ENCODE measurements around the gene WFIKKN2. TPM values are rescaled to one million over a fixed set of nuclear protein-coding genes. Genes with fewer than 3 reads are reported as not detected.

WFIKKN2 gene, protein sequence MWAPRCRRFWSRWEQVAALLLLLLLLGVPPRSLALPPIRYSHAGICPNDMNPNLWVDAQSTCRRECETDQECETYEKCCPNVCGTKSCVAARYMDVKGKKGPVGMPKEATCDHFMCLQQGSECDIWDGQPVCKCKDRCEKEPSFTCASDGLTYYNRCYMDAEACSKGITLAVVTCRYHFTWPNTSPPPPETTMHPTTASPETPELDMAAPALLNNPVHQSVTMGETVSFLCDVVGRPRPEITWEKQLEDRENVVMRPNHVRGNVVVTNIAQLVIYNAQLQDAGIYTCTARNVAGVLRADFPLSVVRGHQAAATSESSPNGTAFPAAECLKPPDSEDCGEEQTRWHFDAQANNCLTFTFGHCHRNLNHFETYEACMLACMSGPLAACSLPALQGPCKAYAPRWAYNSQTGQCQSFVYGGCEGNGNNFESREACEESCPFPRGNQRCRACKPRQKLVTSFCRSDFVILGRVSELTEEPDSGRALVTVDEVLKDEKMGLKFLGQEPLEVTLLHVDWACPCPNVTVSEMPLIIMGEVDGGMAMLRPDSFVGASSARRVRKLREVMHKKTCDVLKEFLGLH
- not detected in 2 replicates for total RNA-seq (2012; rRNA removed)

GRCh38 chr17:50835301-50836234 lies at the start of gene WFIKKN2:
Gene WFIKKN2 (plus strand): TSS chr17:50835586. CDS start chr17:50835938, 352 bp downstream.
- Histone ChIP-seq H3K9me3 (replicated peaks; ENCODE audit: low read length) (no peaks in the 10 kb centered on the region), H3K36me3 (ENCODE audit: insufficient read depth, low read length) (no peaks in the 10 kb centered on the region), H3K4me1 (ENCODE audit: control insufficient read depth, insufficient read depth, low read length) (peaks cover 14% of the 10 kb centered on the region), H3K4me2 (ENCODE audit: low read length) (peak within 1 kb of the TSS; percentile 85), H3K4me3 (ENCODE audit: low read length) (peak within 1 kb of the TSS; percentile 60), H3K9ac (ENCODE audit: low read depth, low read length) (peak within 1 kb of the TSS; percentile 59), H3K27me3 (ENCODE audit: control insufficient read depth, insufficient read depth, low read length) (peaks cover 19% of the 10 kb centered on the region)

- Histone ChIP-seq H3K27me3 (ENCODE audit: control insufficient read depth, insufficient read depth, low read length) (peaks cover 6% of the 10 kb centered on the region), H3K9me3 (replicated peaks; ENCODE audit: low read length) (no peaks in the 10 kb centered on the region), H3K36me3 (ENCODE audit: insufficient read depth, low read length) (no peaks in the 10 kb centered on the region), H3K9ac (ENCODE audit: low read depth, low read length) (no peak overlapping the region), H3K4me2 (ENCODE audit: low read length) (no peak overlapping the region), H3K4me1 (ENCODE audit: control insufficient read depth, insufficient read depth, low read length) (peaks cover 5% of the 10 kb centered on the region), H3K4me3 (ENCODE audit: low read length) (no peak overlapping the region)
Measured at GRCh38 chr17:50785946-50786570, 49.3 kb upstream of the WFIKKN2 start.

DNA sequence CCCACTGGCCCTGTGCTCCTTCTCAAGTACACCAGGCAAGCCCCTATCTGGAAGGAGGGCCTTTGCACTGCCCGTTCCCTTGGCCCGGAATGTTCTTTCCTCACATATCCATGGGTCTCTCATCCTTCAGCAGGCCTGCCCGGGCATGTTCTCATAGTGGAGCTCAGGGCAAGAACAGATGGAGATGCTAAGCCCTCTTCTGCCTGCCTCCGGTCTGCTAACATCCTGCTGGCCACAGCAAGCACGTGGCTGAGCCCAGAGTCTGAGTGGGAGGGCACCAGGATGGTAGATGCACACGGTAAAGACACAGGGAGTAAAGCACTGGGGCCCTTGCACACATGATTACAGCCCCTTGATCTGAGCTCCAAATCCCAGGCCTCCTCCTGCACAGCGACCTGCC lies 48.3 kb upstream of the WFIKKN2 start:
- no peaks in the 10 kb centered on the region for H3K4me1 ChIP-seq (ENCODE audit: control insufficient read depth, insufficient read depth, low read length)
- H3K9ac ChIP-seq (ENCODE audit: low read depth, low read length) = no peak overlapping the region
- H3K36me3 ChIP-seq (ENCODE audit: insufficient read depth, low read length) = no peaks in the 10 kb centered on the region
- no peak overlapping the region for H3K4me2 ChIP-seq (ENCODE audit: low read length)
- H3K27me3 ChIP-seq (ENCODE audit: control insufficient read depth, insufficient read depth, low read length) = peaks cover 3% of the 10 kb centered on the region
- no peaks in the 10 kb centered on the region for H3K9me3 ChIP-seq (replicated peaks; ENCODE audit: low read length)
- H3K4me3 ChIP-seq (ENCODE audit: low read length) = no peak overlapping the region

DNA sequence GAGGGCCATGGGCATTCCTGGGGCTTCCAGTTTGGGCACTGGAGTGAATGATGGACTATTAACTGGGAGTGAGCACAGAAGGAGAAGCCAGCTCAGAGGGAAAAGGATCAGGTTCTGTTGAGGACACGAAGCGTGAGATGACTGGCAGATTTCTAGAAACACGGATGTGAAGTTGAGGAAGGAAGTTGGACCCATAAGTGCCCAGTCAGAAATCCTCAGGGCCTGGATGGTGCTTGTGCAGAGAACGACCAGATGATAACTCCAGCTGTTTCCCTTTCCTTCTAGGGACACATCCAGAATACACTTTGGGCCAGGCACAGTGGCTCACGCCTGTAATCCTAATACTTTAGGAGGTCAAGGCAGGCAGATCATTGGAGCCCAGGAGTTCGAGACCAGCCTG lies 44.8 kb upstream of the WFIKKN2 start:
- no peak overlapping the region for H3K9ac ChIP-seq (ENCODE audit: low read depth, low read length)
- no peak overlapping the region for H3K4me2 ChIP-seq (ENCODE audit: low read length)
- no peaks in the 10 kb centered on the region for H3K9me3 ChIP-seq (replicated peaks; ENCODE audit: low read length)
- no peaks in the 10 kb centered on the region for H3K36me3 ChIP-seq (ENCODE audit: insufficient read depth, low read length)
- no peaks in the 10 kb centered on the region for H3K4me1 ChIP-seq (ENCODE audit: control insufficient read depth, insufficient read depth, low read length)
- H3K27me3 ChIP-seq (ENCODE audit: control insufficient read depth, insufficient read depth, low read length) = peaks cover 3% of the 10 kb centered on the region
- H3K4me3 ChIP-seq (ENCODE audit: low read length) = no peak overlapping the region

DNA sequence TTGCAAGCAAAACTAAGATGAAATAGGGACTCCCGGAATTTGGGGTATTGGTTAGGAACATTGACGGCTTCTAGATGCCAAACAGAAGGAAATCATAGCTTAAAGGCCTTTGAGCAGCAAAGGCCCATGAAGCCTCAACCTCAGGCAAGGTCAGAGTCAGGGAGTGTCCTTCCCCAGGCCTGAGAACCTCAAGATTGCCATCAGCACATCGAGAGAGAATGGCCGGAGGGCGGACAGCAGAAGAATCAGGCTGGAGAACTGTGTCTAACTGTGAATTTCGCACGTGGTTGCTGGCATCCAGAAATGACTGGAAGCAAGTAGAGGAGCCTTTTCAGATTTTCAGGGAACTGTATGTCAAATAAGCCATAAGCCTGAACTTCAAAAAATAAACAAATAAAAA lies 43.3 kb upstream of the WFIKKN2 start:
- Histone ChIP-seq H3K4me1 (ENCODE audit: control insufficient read depth, insufficient read depth, low read length) (no peaks in the 10 kb centered on the region), H3K4me3 (ENCODE audit: low read length) (no peak overlapping the region), H3K4me2 (ENCODE audit: low read length) (no peak overlapping the region), H3K9ac (ENCODE audit: low read depth, low read length) (no peak overlapping the region), H3K27me3 (ENCODE audit: control insufficient read depth, insufficient read depth, low read length) (peaks cover 3% of the 10 kb centered on the region), H3K9me3 (replicated peaks; ENCODE audit: low read length) (no peaks in the 10 kb centered on the region), H3K36me3 (ENCODE audit: insufficient read depth, low read length) (no peaks in the 10 kb centered on the region)

DNA sequence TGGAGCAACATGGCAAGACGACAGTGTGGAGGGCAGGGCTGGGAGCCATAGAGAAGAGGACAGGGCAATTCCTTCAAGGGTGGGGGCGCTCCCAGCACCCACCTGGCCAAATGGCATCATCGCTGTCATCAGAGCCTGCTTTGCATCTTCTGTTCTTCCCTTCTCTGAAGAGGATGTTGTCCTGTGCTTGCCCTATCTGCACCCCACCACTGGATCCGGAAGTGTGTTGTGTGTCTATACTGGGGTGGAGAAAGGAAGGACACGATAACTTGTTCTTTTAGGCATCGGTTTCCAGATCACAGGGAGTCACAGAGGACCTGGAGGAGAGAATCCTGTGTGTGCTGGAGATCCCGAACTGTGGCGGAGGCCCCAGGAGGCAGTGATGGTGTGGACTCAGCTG lies 42.4 kb upstream of the WFIKKN2 start:
- Histone ChIP-seq H3K9me3 (replicated peaks; ENCODE audit: low read length) (no peaks in the 10 kb centered on the region), H3K4me2 (ENCODE audit: low read length) (no peak overlapping the region), H3K27me3 (ENCODE audit: control insufficient read depth, insufficient read depth, low read length) (peaks cover 3% of the 10 kb centered on the region), H3K4me1 (ENCODE audit: control insufficient read depth, insufficient read depth, low read length) (no peaks in the 10 kb centered on the region), H3K4me3 (ENCODE audit: low read length) (no peak overlapping the region), H3K36me3 (ENCODE audit: insufficient read depth, low read length) (no peaks in the 10 kb centered on the region), H3K9ac (ENCODE audit: low read depth, low read length) (no peak overlapping the region)

- H3K36me3 ChIP-seq (ENCODE audit: insufficient read depth, low read length) = no peaks in the 10 kb centered on the region
- no peaks in the 10 kb centered on the region for H3K9me3 ChIP-seq (replicated peaks; ENCODE audit: low read length)
- H3K27me3 ChIP-seq (ENCODE audit: control insufficient read depth, insufficient read depth, low read length) = peaks cover 4% of the 10 kb centered on the region
- H3K9ac ChIP-seq (ENCODE audit: low read depth, low read length) = no peak overlapping the region
- H3K4me2 ChIP-seq (ENCODE audit: low read length) = no peak overlapping the region
- H3K4me1 ChIP-seq (ENCODE audit: control insufficient read depth, insufficient read depth, low read length) = no peaks in the 10 kb centered on the region
- no peak overlapping the region for H3K4me3 ChIP-seq (ENCODE audit: low read length)
Measured at GRCh38 chr17:50794361-50794760, 41.0 kb upstream of the WFIKKN2 start.

- Histone ChIP-seq H3K27me3 (ENCODE audit: control insufficient read depth, insufficient read depth, low read length) (peaks cover 25% of the 10 kb centered on the region), H3K36me3 (ENCODE audit: insufficient read depth, low read length) (no peaks in the 10 kb centered on the region), H3K9ac (ENCODE audit: low read depth, low read length) (no peak overlapping the region), H3K4me2 (ENCODE audit: low read length) (no peak overlapping the region), H3K4me1 (ENCODE audit: control insufficient read depth, insufficient read depth, low read length) (no peaks in the 10 kb centered on the region), H3K4me3 (ENCODE audit: low read length) (no peak overlapping the region), H3K9me3 (replicated peaks; ENCODE audit: low read length) (no peaks in the 10 kb centered on the region)
Measured at GRCh38 chr17:50797135-50797810, 38.1 kb upstream of the WFIKKN2 start.

- H3K36me3 ChIP-seq (ENCODE audit: insufficient read depth, low read length) = no peaks in the 10 kb centered on the region
- no peak overlapping the region for H3K4me3 ChIP-seq (ENCODE audit: low read length)
- H3K4me1 ChIP-seq (ENCODE audit: control insufficient read depth, insufficient read depth, low read length) = no peaks in the 10 kb centered on the region
- H3K27me3 ChIP-seq (ENCODE audit: control insufficient read depth, insufficient read depth, low read length) = peaks cover 25% of the 10 kb centered on the region
- no peak overlapping the region for H3K4me2 ChIP-seq (ENCODE audit: low read length)
- H3K9ac ChIP-seq (ENCODE audit: low read depth, low read length) = no peak overlapping the region
- H3K9me3 ChIP-seq (replicated peaks; ENCODE audit: low read length) = no peaks in the 10 kb centered on the region
Measured at GRCh38 chr17:50798424-50799288, 36.7 kb upstream of the WFIKKN2 start.

GRCh38 chr17:50799582-50799981 lies 35.8 kb upstream of the WFIKKN2 start:
- Histone ChIP-seq H3K4me3 (ENCODE audit: low read length) (no peak overlapping the region), H3K4me2 (ENCODE audit: low read length) (no peak overlapping the region), H3K36me3 (ENCODE audit: insufficient read depth, low read length) (no peaks in the 10 kb centered on the region), H3K9ac (ENCODE audit: low read depth, low read length) (no peak overlapping the region), H3K9me3 (replicated peaks; ENCODE audit: low read length) (no peaks in the 10 kb centered on the region), H3K27me3 (ENCODE audit: control insufficient read depth, insufficient read depth, low read length) (peaks cover 25% of the 10 kb centered on the region), H3K4me1 (ENCODE audit: control insufficient read depth, insufficient read depth, low read length) (no peaks in the 10 kb centered on the region)

Data from skeletal muscle satellite cell (primary cell).